Renal cortex interstitium (tissue), 11 donors: ENCODE results near the gene PIKFYVE. TPM values are rescaled to one million over a fixed set of nuclear protein-coding genes. Genes with fewer than 3 reads are reported as not detected.
"Not testable (repeated sequence)": the region's sequence is repeated elsewhere in the genome, so short reads cannot be mapped to it uniquely, and the experiment has no call there.

Experiments used
- DNase-seq, 11 donors: peaks; one replicate each; pipeline ENCODE4 v3.0.0-alpha.2; 2013; ENCODE audit warnings: low read depth in 9 of 11, low spot score in 4 of 11; ENCODE audit errors: extremely low read depth in 1 of 11
- polyA plus RNA-seq, 3 donors: library from polyadenylated mRNA; unstranded; fragments of 120-200 nt; gene quantifications; one replicate each; pipeline ENCODE4 v1.2.1, GENCODE V29; 2013; ENCODE audit not compliant: insufficient read length in 3 of 3

Gene PIKFYVE
- polyA plus RNA-seq, 3 donors = 24.1 to 28.1 (median 27.4) TPM

DNA sequence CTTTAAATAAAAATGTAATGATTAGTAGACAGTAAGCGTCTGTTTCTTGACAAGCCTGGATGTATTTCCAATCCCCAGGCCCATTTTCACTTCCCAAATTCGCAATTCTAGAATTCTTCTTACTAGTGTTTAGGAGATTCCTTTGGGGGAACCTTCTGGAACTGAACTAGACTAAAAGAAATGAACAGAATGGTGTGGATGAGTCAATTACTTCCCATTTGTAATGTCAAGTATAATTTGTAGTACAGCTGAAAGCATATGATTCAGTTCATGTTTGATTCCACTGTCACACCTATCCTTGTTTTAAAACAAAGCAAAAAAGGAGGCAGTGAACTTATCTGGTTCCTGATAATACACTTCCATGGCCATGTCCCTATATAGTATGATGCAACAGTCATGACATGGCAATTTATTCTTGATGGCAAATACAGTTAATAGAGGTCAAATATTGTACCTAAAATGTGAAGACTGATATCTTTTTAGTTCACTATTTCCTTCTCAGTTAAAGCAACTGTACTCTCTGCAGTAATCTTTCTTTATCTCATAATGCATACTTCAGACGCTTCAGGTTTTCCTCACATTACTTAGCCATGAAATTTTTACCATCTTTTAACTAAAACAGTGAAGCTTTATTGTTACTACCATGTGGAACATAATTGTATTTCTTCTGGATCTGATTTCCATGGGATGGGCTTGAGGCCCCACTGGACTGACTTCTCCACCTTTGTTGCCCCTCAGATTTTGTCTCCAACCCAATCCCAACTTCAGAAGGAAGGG is 13.2 kb upstream of the PIKFYVE start:
- DNase-seq = no peak

DNA sequence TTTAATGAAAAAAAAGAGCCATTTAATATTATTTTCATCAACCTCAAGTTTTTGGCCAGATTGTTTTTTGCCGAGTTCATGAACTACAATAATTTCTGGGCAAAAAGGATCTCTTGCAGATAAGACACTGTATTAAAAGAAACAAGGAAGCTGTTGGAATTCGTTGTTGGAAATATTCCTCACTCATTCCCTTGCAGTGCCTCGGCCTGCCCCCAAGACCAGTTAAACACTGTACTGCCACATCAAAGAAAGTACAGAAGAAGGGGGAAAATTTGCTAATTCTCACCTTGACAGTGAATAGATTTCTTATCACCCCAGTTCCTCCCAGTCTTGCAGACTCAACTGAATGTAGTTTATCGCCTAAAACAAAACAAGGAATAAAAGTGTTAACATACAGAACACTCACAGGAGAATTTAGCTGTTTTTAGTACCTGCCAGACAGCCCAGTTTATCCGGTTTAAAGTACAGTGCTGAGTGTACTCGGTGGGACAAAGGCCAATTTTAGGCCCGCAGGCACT is 12.4 kb upstream of the PIKFYVE start:
- no peak for DNase-seq

DNA sequence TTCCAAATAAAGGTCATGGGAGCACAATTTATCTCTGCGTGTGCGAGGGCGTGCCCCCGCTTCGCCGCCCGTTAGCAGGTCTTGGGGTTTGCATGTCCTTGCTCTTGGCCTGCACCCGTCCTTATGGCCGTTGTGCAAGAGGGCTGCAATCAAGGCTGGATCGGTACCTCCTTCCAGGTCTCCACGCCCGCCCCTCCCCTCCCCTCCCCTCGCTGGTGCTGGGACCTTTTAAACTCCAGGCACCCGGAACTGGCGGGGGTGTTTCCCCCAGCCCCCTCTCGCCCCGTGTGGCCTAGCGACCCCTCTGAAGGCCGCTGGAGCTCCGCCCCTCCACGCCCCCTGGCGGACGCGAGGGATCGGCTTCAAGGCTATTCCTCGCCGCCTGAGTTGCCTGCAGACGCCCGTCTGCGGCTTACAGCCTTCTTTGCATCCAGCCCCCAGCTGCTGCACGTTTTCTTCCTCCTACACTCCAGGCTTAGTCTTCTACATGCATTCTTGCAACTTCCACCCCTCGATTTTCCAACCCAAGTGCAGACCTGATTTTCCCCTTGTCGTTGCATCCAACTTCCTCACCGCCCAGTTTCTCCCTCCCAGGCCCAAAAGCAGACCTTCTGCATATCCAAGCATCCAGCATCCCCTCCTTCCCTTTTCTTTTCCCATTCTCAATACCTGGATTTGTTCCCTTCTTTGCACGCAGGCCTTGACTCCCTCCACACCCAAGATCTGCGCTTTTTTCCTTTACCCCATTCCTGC is 11.8 kb upstream of the PIKFYVE start:
- DNase-seq = peak in 10 of 11 donors; percentile 70 to 86 (median 79)

GRCh38 chr2:208254871-208255556 is 11.0 kb upstream of the PIKFYVE start, which contains the start of gene IDH1:
TSS of gene IDH1 (minus strand) at chr2:208255071. CDS start at chr2:208251551, 3,520 bp downstream.
- peak; percentile 83 to 96 (median 93) for DNase-seq

DNA sequence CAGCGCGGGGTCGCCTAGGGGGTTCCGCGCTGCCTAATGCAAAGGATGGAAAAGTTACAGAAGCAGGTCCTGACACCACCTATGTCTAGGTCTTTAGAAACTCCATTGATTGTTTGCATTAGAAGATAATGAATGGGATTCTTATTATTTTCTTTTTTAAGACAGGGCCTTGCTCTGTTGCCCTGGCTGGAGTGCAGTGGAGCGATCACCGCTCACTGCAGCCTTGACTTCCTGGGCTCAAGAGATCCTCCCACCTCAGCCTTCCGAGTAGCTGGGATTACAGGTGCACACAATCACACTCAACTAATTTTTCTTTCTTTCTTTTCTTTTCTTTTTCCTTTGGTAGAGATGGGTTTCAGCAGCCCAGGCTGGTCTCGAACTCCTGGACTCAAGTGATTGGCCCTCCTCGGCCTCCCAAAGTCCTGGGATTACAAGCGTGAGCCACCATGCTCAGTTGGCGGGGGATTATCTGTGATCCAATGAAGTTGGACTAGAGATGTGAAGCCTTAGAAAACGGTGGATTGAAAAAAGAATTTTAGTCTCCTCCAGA is 10.4 kb upstream of the PIKFYVE start:
- no peak for DNase-seq

DNA sequence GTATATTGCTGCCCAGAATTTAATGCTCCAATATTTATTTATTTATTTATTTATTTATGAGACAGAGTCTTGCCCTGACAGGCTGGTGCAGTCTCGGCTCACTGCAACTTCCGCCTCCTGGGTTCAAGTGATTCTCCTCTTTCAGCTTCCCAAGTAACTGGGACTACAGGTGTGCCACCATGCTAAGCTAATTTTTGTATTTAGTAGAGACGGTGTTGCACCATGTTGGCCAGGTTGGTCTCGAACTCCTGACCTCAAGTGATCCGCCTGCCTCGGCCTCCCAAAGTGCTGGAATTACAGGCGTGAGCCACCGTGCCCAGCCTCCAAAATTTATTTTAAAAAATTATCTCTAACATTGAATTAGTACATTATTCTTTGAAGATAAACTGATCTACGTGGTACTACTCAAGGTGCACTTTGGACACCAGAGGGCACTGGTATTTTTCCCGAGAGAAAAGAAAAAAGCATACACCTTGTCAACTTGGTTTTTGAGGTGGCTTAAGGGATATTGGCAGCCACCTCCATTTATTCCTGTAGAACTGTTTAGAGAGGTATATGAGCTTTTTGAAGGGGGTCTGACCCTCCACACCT is 9.8 kb upstream of the PIKFYVE start:
- DNase-seq = no peak

DNA sequence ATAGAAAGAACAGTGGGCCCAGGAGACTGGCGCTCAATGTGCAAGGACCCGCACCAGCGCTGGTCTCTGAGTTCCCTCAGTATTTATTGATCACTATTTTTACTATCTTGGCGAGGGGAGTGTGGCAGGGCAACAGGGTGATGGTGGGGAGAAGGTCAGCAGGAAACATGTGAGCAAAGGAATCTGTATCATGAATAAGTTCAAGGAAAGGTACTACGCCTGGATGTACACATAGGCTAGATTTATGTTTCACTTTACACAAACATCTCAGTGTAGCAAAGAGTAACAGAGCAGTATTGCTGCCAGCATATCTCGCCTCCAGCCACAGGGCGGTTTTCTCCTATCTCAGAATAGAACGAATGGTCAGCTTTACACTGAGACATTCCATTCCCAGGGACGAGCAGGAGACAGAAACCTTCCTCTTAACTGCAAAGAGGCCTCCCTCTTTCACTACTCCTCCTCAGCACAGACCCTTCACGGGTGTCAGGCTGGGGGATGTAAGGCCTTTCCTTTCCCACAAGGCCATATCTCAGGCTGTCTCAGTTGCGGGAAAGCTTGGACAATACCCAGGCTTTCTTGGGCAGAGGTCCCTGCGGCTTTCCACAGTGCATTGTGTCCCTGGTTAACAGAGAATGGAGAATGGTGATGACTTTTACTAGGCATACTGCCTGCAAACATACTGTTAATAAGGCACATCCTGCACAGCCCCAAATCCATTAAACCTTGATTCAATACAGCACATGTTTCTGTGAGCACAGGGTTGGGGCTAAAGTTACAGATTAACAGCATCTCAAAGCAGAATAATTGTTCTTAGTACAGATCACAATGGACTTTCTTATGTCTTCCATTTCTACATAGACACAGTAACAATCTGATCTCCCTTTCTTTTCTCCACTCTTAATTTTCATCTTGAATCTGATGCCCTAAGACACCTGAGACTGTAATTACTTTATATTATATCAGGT is 8.9 kb upstream of the PIKFYVE start:
- not testable (repeated sequence) for DNase-seq

GRCh38 chr2:208265371-208265800 is 669 bp upstream of the PIKFYVE start:
- DNase-seq = peak in 3 of 11 donors; percentile 38 to 47 (median 38)

DNA sequence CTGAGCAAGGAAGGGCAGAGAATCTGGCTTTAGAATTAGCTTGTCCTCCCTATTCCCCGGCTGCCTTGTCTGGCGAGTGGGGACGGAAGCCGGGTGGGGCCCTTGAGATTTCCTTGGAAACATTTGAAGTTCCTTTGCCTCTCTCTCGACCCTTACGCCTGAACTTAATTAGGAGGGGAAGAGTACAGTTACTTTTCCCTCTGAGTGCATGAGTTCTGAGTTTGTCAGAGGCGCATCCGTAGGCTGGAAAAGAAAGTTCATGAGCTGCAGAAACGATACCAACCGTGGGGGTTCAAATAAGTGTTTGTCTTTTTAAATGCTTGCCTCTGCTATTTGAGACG is 468 bp downstream of the PIKFYVE start:
- peak in 2 of 11 donors; percentile 20 to 41 for DNase-seq

GRCh38 chr2:208266936-208267335 is 881 bp downstream of the PIKFYVE start:
- no peak for DNase-seq

DNA sequence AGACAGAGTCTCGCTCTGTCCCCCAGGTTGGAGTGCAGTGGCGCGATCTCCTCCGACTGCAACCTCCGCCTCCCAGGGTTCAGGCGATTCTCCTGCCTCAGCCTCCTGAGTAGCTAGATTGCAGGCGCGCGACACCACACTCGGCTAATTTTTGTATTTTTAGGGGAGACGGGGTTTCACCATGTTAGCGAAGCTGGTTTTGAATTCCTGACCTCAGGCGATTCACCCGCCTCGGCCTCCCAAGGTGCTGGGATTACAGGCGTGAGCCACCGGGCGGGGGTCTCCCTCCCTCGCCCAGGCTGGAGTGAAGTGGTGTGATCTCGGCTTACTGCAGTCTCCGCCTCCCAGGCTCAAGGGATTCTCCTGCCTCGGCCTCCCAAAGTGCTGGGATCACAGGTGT is 1.5 kb downstream of the PIKFYVE start:
- not testable (repeated sequence) for DNase-seq

DNA sequence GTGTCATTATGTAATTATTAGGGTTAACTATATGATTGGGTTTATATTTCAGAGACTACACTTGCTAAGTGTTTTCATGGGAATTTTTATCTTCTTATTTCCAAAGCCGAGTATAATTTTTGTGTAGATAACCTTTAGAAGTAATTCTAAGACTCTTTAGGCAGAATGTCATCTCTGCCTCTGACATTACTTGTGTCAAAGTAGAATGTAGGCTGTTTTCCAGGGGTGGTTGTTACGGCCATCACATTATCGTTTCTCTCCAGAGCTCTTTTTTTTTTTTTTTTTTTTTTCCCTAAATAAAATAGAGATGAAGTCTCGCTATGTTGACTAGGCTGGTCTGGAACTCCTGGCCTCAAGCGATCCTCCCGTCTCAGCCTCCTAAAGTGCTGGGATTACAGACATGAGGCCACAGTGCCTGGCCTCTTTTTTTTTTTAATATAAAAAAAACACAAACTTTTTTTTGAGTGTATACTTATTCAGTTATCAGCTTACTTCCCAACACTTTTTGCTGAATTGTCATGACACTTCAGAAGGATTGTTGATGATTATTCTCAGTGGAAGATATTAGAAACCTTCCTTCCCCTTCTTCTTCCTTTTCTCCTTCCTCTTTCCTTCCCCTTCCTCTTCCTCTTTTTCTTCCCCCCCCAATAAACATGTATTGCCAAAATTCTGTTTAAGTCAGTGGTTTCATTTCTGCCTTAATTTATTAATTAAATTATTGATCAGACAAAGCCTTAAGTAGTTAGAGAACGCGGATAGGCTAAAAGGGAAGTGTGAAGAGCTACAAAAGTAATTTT is 2.3 kb downstream of the PIKFYVE start:
- no peak for DNase-seq

GRCh38 chr2:208269091-208269490 is 3.0 kb downstream of the PIKFYVE start:
- DNase-seq = no peak

- no peak for DNase-seq
Observed at GRCh38 chr2:208274748-208275147, 8.7 kb downstream of the PIKFYVE start.

GRCh38 chr2:208278549-208278948 is 12.5 kb downstream of the PIKFYVE start:
- DNase-seq = no peak

DNA sequence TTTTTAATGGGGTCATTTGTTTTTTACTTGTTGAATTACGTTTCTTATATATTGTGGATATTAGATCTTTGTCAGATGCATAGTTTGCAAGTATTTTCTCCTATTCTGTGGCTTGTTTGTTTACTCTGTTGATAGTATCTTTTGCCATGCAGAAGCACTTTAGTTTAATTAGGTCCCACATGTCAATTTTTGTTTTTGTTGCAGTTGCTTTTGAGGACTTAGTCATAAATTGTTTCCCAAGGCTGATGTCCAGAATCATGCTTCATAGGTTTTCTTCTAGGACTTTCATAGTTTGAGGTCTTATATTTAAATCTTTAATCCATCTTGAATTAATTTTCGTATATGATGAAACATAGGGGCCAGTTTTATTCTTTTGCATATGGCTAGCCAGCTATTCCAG is 13.2 kb downstream of the PIKFYVE start:
- no peak for DNase-seq

GRCh38 chr2:208280234-208280633 is 14.2 kb downstream of the PIKFYVE start:
- DNase-seq = no peak
